Glutamatergic neuron (in vitro differentiated cells): ENCODE measurements around the gene EFCAB14. TPM values are rescaled to one million over a fixed set of nuclear protein-coding genes. Genes with fewer than 3 reads are reported as not detected.
"Not testable (repeated sequence)": the region's sequence is repeated elsewhere in the genome, so short reads cannot be mapped to it uniquely, and the experiment has no call there.

ENCODE experiments used
- DNase-seq: peaks from one replicate; pipeline ENCODE4 v3.0.0; 2022
- H3K27ac Mint-ChIP-seq: one replicate; pipeline ENCODE4 v1.8.0; 2020; ENCODE audit warnings: mild to moderate bottlenecking, mixed read lengths, inconsistent platforms; ENCODE audit not compliant: unreplicated experiment
- H3K27me3 Mint-ChIP-seq: one replicate; pipeline ENCODE4 v1.8.0; 2020; ENCODE audit warnings: mild to moderate bottlenecking, moderate library complexity, mixed read lengths, inconsistent platforms; ENCODE audit not compliant: unreplicated experiment
- H3K36me3 Mint-ChIP-seq: one replicate; pipeline ENCODE4 v1.8.0; 2020; ENCODE audit warnings: mild to moderate bottlenecking, mixed read lengths, inconsistent platforms; ENCODE audit not compliant: unreplicated experiment
- H3K4me1 Mint-ChIP-seq: one replicate; pipeline ENCODE4 v1.8.0; 2020; ENCODE audit warnings: mild to moderate bottlenecking, low read depth, mixed read lengths, inconsistent platforms; ENCODE audit not compliant: unreplicated experiment
- H3K4me3 Mint-ChIP-seq: one replicate; pipeline ENCODE4 v1.8.0; 2020; ENCODE audit warnings: mild to moderate bottlenecking, mixed read lengths, inconsistent platforms; ENCODE audit not compliant: unreplicated experiment
- H3K9me3 Mint-ChIP-seq: one replicate; pipeline ENCODE4 v1.8.0; 2020; ENCODE audit warnings: mild to moderate bottlenecking, moderate library complexity, mixed read lengths, inconsistent platforms; ENCODE audit not compliant: unreplicated experiment
- total RNA-seq: library from RNA; stranded (reverse); fragmentation: NEBNext Ultra II Directional; extraction: Animal tissue kit (Norgen Biotek cat#: 25700); gene quantifications from one replicate; pipeline ENCODE4 v1.2.1, GENCODE V29; 2021; ENCODE audit not compliant: unreplicated experiment
- TF ChIP-seq, protein P1 (sequence below): fragments of 200-600 bp; sonication (generic); IDR thresholded peaks from one replicate; pipeline ENCODE4 v1.5.0; 2021; ENCODE audit not compliant: partially characterized antibody, unreplicated experiment

The EFCAB14 gene
- total RNA-seq, 1 donor from 2014 or later: 18.8 TPM

DNA sequence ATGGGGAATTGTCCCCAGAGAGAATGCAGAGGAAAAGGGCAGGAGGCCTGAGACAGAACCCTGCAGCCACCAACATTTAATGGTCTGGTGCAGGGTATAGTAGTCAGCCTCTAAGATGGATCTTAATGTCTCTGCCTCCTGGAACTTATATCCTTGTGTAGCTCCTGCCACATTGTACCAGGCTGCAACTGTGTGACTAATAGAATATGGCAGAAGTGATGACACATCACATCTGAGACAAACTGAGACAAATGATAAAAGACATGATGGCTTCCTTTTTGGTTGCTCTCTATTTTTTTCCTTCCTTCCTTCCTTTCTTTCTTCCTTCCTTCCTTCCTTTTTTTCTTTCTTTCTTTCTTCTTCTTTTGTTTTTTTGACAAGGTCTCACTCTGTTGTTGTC is 42.8 kb upstream of the EFCAB14 start:
- H3K9me3 Mint-ChIP-seq: no peaks in the 10 kb centered on the region
- no peak overlapping the region for H3K27ac Mint-ChIP-seq
- no peak overlapping the region for H3K4me3 Mint-ChIP-seq
- no peaks in the 10 kb centered on the region for H3K4me1 Mint-ChIP-seq
- peaks cover 4% of the 10 kb centered on the region for H3K27me3 Mint-ChIP-seq
- no peaks in the 10 kb centered on the region for H3K36me3 Mint-ChIP-seq
- TF ChIP-seq, protein P1, sequence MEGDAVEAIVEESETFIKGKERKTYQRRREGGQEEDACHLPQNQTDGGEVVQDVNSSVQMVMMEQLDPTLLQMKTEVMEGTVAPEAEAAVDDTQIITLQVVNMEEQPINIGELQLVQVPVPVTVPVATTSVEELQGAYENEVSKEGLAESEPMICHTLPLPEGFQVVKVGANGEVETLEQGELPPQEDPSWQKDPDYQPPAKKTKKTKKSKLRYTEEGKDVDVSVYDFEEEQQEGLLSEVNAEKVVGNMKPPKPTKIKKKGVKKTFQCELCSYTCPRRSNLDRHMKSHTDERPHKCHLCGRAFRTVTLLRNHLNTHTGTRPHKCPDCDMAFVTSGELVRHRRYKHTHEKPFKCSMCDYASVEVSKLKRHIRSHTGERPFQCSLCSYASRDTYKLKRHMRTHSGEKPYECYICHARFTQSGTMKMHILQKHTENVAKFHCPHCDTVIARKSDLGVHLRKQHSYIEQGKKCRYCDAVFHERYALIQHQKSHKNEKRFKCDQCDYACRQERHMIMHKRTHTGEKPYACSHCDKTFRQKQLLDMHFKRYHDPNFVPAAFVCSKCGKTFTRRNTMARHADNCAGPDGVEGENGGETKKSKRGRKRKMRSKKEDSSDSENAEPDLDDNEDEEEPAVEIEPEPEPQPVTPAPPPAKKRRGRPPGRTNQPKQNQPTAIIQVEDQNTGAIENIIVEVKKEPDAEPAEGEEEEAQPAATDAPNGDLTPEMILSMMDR: no peak
- DNase-seq: no peak

DNA sequence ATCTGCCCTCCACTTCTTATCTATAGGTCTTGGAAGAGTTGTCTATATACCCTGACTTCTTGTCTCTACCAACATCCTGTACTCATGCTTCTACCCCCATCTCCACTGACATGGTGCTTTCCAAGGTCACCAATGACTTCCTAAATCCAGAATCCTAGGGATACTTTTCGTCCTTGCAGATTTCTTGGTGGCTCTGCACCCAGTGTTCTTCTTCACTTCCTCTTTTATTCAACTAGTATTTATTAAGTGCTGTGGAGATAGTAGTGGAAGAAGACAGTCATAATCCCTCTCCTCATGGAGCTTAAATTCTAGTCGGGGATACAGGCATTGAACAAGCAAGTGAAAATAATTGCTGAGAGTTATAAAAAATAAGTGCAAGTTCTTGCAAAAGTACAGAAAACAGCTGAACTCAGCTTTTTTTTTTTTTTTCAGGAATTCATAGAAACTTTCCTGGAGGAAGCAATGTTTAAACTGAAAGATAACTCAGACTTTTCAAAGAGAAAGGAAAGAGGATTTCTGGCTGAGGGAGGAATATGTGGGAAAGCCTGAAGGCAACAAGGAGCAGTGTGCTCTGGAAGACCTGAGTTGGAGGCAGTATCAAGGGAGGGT is 41.7 kb upstream of the EFCAB14 start:
- peaks cover 4% of the 10 kb centered on the region for H3K27me3 Mint-ChIP-seq
- H3K9me3 Mint-ChIP-seq: no peaks in the 10 kb centered on the region
- DNase-seq: no peak
- H3K36me3 Mint-ChIP-seq: no peaks in the 10 kb centered on the region
- no peak overlapping the region for H3K4me3 Mint-ChIP-seq
- no peaks in the 10 kb centered on the region for H3K4me1 Mint-ChIP-seq
- H3K27ac Mint-ChIP-seq: no peak overlapping the region
- TF ChIP-seq, protein P1: no peak

DNA sequence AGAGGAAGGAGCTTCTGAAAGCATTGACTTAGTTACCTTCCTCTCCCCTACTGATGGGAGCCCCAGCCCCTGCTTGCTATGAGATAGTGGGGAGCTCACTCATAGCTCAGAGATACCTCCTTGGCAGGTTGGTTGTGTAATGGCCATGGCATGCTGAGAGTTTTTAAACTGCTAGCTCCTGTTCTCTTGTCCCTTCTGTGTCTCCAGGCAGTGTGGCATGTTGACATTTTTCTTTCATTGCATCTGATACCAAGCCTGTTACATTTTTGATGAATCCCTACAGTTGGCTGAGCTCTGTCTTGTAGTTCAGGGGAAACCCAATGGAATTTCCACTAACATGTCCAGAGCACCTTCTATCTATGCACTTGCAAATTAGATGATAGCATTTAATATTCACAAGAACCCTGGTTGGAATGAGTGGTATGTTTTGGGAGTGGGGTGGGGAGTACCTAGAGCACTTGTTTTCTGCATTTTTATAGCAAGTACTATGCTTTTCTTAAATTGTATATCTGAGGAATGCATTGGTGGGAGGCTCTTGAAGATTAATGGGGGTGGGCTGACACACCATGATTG is 39.1 kb upstream of the EFCAB14 start:
- no peak for DNase-seq
- H3K9me3 Mint-ChIP-seq: no peaks in the 10 kb centered on the region
- H3K4me1 Mint-ChIP-seq: no peaks in the 10 kb centered on the region
- peaks cover 6% of the 10 kb centered on the region for H3K27me3 Mint-ChIP-seq
- TF ChIP-seq, protein P1: no peak
- no peaks in the 10 kb centered on the region for H3K36me3 Mint-ChIP-seq
- H3K4me3 Mint-ChIP-seq: no peak overlapping the region
- H3K27ac Mint-ChIP-seq: no peak overlapping the region

DNA sequence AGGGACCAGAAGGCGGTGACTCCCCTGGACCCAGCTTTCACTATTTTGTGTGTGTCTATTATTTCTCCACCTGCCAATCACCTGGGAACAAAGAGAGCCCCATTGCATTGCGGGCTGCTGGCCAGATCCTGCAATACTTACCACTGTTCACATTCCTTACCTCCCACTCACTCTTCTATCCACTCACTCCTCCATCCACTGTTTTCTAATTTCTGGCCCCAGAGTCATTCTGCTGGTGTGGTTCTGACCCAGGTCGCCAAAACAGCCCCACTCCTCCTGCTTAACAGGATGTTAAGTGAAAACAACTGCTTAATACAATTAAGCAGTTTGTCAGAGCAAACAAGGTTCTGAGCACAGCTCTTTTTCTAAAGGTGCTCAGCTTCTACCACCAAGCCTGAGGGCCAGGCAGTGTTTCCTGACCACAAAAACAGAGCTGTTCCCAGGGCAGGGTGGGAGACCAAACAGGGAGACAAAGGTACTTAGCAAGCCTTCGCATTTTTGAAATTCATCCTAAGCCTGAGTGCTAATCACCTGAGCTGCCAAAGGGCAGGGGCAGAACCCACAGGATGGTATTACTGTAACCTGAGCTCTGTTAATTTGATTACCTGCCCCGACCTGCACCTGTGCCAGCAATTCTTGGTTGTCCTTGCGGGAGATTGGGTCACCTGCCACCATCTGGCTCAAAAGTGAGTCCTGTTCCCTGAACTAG is 38.5 kb upstream of the EFCAB14 start:
- Mint-ChIP-seq H3K27me3 (peaks cover 6% of the 10 kb centered on the region), H3K27ac (no peak overlapping the region), H3K9me3 (no peaks in the 10 kb centered on the region), H3K36me3 (no peaks in the 10 kb centered on the region), H3K4me1 (no peaks in the 10 kb centered on the region), H3K4me3 (no peak overlapping the region)
- no peak for DNase-seq
- TF ChIP-seq, protein P1: no peak

DNA sequence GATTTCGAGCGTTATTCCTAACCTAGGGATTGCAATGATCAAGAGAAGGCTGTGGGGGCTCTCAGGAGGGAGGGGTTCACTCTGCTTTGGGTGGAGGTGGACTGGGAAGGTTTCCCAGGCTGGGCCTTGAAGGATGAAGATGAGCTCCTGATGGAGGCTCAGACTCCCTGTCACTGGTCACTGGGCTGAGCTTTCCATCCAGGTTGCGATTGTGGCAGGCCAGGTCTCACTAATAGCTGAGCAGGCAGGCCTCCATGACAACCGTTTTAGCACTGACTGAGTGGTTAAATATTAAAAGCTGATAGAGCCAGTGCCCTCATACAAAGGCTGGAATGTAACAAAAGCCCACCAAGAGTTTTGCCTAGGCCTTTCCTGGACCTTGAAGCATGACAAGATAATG is 36.2 kb upstream of the EFCAB14 start:
- H3K4me3 Mint-ChIP-seq: no peak overlapping the region
- H3K27me3 Mint-ChIP-seq: peaks cover 6% of the 10 kb centered on the region
- H3K4me1 Mint-ChIP-seq: peaks cover 3% of the 10 kb centered on the region
- no peak for DNase-seq
- no peaks in the 10 kb centered on the region for H3K9me3 Mint-ChIP-seq
- H3K27ac Mint-ChIP-seq: no peak overlapping the region
- TF ChIP-seq, protein P1: no peak
- H3K36me3 Mint-ChIP-seq: no peaks in the 10 kb centered on the region

DNA sequence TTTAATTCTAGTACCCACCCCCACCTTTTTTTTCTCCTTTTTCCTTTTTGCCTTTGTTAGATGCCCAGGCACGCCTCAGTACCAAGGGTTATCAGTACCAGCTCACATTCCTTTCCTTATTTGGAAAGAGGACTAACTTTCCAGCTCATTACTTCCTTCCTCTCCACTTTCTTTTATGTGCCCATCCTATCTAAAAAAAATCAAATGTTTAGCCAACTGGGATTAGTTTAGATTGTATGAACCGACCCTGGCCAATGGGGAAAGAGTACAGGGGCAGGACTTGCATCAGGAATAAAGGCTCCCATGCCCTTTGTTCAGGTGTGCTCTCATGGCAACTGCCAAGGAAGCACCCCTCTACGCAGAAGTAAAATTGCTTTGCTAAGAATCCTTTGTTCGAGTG is 35.8 kb upstream of the EFCAB14 start:
- H3K27ac Mint-ChIP-seq, DNase-seq, H3K4me3 Mint-ChIP-seq, H3K9me3 Mint-ChIP-seq, H3K27me3 Mint-ChIP-seq, H3K4me1 Mint-ChIP-seq, H3K36me3 Mint-ChIP-seq: not testable (repeated sequence)
